GM18870 (cell line): ENCODE measurements around the gene DMD.

Experiments used
- ATAC-seq: cut with Tn5 transposase; IDR thresholded peaks from one replicate; pipeline ENCODE4 v1.9.1; 2021; ENCODE audit warnings: moderate library complexity; ENCODE audit not compliant: unreplicated experiment

Gene DMD

DNA sequence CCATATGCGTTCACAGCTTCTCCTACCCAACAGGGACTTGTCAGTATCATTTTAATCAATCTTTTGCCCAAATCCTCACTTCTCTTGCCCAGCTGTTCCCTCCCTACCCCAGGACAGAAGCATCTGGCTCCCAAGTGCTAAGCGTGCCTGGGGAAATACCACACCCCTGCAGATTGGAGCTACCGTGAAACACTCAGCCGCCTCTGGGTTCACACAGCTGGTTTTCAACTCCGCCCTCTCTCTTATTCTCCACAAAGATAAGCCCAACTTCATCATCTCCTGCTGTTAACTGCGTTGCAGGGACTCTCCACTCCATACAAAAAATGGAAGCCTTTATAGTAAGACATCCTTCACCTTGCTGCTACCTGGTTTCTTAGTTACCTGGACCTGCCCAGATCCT, 1992.2 kb downstream of the DMD start:
- no peak for ATAC-seq

DNA sequence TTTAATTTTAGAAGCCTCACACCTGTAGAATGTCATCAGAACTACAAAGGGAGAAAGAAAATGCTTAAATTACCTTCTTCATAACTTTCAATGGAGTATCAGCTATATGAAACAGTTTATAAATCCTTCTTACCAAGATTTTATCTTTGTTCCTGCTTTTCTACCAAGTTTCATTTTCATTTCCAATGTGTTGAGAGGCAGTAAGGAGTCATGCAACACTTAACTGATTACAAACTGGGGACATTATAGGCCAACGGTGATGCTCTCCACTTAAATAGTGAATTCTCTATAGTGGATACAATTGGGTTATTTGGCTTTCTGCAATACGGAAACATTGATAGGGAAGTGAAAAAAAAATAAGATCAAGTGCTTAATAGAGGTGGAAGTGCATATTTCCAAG, 1994.3 kb downstream of the DMD start:
- peak; percentile 40 for ATAC-seq

DNA sequence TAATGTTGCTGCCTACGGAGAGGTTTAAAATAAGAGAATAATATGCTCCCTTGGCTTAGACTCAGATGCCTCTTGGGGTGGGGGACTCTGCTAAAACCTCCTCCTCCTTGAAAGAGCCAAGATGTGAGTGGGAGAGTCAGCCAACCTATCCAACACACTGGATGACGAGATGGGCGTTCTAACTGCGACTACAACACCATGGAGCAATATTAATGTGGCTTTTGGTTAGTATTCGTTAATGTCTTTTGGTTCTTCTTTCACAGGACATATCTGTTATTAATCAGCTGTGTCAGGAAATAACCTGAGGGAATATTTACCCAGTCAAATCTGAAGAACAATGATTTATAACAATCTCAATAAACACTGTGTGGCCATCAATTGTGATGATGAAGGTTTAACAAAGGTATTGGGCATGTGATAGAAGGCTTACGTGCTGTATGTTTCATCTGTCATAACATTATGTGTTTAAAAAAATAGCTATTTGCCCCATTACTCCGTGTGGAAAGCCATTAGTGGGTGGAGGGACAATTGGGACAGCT, 1996.0 kb downstream of the DMD start:
- ATAC-seq = no peak

DNA sequence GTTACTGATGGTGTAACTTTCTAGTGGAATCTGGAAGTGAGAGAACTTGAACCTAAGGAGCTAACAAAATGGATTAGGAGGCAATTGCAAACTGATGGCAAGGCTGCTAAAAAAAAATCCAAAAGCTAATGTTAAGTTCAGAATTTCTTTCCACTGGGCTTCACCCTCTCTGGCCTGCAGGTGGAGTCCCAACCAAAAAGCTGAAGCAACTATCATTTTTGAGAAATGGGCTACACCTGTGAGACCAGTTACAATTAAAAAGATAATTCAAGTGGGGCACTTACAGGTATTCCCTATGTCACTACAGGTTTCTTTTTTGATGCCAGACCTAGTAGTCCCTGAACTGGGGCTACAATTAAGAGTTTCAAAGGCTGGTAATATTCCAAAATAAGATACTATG, 1997.4 kb downstream of the DMD start:
- no peak for ATAC-seq

DNA sequence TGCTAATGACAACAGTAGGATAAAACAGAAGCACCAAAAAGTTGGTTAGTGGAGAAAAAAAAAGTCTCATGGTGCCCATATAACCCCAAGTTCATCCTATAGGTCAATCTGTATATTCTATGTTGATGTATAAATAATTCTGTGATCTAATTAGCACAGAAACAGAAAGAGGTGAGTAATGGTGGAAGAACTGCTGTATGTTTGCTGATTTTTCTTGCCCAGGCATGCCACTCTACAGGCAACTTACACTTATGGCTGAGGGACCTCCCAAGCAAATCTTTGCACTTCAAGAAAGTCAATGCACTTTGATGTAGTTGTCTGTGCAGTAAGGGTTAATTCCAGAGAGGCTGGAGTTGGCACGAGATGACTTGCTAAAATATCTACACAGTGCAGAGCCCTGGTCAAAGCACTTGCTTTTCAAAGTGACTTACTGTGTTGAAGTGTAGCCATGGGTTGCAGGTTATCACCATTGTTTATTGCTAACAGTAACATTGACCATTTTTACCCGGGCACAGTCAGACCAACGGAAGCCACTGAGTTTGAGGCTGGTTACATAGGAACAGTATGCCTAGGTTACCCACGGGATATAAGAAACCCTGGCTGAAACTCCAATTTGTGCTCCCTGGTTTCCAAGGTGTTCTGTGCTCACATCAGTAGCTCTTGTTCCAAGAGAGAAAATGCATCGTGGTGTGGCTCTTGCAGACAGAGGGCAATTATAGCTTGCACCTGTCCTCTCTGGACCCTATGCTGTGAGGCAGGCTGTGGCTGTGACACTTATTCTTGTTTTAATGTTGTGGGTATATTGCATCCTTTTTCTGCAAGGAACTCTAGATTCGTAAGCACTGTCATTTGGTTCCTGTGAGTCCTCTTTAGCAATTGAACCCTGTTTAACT, 1998.2 kb downstream of the DMD start:
- ATAC-seq = no peak

DNA sequence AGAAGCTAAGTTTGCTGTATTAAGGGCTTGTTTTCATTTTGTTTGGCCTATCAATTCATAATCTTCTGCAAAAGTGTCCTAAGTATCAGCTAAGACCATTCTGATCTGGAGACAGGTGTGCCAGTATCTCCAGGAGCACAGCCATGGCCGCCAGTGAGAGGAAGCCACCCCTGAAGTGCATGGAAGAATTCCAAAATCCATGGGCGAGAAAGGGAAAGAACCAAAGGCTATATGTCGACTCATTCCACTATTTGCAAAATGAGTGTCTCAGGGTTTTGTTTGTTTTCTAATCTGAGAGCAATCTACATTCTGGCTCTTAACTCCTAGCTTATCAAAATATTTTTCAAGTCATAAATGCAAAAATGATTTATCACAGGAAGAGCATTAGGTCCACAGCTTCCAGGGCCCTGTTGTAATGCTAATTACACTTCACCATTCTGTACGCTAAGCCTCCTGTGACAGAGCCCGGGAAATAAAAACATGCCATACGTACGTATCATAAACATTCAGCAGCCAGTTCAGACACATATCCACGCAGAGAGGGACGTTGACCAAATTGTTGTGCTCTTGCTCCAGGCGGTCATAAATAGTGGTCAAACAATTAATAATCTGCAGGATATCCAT, 2002.2 kb downstream of the DMD start:
- ATAC-seq = no peak

DNA sequence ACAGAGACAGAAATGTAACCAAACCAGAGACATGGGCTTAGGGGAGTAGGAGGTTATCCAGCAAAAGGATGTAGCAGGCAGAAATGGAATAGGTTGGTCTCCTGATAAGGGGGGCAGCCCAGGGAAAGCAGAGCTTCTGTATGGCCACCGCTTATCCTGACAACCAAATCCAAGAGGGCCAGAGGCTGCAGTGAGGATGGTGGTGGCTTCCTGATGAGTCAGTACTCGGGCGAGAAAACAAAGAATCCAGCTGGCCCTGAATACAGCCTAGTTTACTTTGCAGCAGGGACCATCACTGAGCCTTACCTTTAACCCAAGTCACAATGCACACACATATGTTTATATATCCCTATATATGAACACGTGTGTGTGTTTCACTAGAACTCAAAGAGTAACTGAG, 2009.8 kb downstream of the DMD start:
- ATAC-seq = no peak

DNA sequence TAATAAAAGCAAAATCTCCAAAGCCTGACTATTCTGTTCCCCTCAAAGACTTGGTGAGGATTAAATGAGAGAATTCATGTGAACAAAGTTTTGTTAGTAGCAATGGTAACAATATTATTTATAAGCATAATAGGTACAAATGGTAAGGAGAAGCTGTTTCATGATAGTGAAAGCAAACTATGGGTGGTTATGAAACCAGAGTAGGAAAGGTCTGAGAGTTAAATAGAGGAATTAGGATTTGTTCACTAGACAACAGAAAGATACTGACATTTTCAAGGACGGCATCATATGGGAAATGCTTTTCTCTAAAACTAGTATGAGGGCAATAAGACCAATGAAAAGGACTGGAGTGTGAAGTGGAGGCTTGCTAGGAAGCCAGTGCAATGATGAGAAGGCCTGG, 2010.9 kb downstream of the DMD start:
- ATAC-seq = peak; percentile 82

DNA sequence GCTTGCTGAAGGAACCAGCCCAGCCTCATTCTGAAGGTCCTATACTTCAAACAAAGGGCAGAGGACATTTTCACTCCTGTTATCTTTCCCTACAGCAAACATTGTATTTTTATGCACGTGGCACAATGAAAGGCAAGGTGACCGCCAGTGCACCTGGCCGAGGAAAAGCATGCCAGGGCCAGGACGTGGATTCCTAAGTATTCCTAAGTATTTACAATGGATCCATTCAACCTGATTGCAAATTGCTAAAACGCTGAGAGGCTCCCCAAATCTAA, 2011.6 kb downstream of the DMD start:
- no peak for ATAC-seq

DNA sequence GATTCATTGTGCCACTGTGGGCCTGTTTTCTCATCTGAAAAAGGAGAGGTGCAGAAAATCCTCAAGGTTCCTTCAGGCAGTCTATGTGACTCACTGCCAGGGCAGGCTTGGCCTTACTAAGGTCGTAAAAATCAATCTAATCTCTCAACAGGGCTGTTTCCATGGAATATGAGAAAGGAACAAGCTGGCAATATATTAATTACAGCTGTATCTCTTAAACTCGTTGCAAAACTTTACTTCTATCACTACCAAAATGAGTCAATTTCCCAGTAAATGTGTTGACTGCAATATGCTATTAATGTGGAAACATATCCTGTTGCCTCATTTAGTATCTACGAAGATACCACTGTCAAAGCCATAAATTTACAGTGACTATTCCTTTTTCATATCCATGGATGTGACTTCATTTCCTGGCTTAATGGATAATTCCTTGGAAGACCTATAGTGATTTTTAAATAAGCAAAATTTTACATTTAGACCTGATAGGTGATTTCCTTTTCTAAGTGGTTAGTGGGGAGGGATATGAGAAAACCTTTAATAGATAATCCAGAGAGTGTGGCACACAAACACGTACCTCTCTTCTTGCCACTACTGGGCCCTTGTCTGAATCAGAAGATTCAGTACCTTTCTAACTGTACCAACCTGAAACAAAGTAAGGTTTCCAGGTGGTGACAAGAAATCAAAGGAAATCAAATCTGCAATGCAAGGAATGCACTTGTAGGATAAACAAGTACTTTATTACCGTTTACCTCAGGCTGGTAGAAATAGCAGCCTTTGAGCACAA, 2012.1 kb downstream of the DMD start:
- ATAC-seq = no peak

DNA sequence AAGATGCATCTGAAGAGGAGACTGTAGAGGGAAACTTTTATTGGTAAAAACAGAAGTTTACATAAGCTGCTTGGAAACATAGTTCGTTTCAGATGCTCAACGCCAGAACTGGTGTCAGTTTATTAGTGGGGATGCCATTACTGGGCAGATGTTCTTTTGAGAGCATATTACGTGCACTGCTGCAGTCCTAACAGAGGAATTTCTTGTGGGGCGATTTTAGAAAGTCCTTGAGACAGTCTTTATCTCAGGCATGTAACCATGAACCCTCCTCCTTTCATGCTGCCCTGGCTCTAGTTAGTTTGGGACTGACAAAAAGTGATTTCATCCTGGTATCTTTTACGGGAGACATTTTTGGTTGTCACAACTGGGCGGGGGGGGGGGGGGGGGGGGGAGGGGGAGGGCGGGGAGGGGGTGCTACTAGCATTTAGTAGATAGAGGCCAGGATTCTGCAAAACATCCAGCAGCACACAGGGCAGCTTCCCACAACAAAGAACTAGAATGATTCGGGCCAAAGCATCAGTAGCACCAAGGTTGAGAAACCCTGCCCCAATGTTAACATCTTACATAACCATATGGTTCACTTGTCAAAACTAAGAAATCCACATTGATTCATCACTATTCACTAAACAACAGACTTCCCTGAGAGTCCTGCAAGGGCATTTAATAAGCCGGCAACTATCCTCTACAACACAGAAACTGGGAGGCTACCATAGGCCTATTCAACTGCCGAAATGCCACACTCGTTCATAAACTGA, 2021.0 kb downstream of the DMD start:
- ATAC-seq = no peak

DNA sequence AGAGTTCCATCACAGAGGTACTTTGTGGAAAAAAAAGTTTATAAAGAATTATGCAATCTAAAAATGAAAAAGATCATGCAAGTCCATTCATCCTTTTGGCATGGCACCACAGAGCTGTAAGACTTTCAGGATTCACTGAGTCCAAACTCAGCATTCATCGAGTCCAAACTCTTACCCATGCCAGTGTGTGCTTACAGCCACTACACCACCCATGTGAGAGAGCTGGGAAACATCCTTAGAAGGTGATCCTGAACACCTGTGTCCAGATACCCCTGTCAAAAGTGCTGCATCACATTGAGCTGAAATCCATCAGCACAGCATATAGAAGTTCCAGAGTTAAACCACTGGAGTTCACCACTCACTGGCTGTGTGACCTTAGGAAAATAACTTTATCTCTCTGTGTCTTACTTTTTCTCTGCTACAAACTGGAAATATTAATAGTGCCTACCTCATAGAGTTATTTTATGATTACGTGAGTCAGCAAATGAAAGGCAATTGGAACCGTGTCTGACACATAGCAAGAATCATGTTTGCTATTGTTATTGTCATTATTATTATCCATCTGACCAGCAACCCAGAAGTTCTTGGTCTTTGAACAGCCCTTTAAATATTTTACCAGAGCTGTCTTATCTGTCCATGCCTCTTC, 2024.5 kb downstream of the DMD start:
- no peak for ATAC-seq

DNA sequence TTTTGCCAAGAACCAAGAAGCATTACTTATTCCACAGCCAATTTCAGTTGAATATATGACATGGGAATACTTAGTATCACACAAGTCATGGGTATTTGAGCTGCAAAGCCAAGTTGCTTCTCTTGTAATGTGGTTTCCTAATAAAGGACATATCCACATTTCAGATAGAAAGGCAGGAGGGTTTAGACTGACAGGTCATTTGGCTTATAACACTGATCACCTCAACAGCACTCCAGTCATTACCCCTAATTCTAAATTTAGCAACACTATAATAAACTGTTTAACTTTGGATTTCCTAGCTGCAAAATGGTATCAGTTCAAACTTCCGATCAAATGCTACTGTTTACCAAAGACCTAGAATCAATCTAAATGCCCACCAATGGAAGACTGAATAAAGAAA, 2025.5 kb downstream of the DMD start:
- no peak for ATAC-seq

DNA sequence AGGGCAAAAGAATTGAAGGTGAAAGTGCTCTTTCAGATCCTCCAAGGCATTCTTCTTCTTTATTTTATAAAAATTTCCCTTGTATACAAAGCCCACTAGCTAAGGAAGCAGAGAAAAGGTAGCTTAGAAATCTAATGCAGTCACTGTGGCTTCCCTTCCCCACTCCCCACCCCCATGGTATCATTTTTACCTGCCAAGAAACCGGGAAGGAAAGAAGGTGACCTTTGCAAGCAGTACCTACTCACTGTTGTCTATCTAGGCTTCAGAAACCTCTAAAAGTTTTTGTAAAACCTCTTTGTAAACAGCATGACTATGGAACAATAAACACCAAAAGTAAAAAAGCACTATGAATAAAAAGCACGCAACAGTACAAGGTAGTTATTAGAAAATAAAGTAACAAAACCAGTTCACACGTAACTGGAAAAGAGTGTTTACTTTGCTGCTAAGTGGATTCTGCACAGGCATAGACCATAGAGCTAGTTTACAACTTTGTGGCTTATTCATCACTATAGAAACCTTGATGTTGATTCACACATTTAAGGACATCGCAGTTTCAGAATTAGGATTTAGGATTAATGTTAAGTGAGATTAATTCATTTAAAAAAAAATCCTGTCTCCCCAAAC, 2029.9 kb downstream of the DMD start:
- no peak for ATAC-seq

DNA sequence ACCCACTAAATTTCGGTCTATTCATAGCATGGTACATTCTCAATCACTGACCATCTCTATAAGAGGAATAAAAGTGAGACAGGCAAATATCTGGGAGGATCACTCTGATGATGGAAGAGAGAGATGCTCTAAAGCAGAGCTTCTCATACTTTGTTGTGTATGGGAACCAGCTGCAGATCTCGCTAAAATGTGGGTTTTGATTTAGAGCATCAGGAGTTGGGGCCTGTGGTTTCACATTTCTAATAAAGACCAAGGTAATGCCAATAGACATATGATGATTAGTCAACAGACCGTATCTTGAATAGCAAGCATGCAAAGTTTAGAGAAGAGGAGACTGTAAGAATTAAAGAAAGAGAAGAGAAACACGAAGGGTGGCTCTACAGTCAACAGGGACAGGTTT, 2032.1 kb downstream of the DMD start:
- ATAC-seq = no peak

DNA sequence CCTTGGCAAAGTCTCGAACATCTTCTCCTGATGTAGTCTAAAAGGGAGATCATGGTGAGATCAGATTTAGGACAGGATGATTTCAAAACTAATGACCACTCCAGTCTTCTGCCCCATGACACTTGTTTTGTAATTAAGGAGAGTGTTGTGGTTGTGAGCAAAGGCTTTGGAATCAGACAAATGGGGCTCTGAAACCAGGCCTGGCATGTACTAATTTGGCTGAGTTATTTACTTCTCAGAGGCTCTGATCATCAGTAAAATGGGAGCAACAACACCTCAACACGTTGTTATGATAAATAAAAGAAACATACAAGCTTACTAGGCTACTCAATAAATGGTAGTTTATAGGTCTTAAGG, 2032.6 kb downstream of the DMD start:
- ATAC-seq = no peak

DNA sequence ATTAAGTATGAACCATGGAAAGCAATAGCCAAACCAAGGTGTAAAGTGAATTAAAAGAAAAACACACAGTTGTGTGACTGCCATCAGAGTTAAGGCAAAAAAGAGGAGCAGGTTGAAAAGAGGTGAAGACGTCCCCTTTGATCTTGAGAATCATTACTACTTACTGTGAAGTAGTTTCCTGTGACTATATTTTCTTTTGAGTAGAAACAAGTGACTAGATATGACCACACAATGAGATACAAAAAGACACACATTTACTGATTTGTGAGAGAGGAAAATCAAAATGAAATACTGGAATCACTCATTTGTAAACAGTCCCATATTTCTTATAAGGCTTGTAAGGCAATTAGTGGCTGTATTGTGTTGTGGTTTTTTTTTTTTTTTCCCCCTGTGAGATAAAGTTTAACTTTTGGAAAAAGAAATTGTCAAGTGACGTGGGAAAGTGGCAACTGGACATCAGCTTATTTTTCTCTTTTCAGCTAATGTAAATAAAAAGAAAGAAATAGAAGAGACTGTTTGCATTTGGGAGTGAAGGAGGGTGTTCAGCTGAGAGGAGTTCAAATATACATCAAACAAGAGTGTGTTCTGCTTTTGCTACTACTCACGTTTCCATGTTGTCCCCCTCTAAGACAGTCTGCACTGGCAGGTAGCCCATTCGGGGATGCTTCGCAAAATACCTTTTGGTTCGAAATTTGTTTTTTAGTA, 2033.1 kb downstream of the DMD start:
- ATAC-seq = peak; percentile 84

DNA sequence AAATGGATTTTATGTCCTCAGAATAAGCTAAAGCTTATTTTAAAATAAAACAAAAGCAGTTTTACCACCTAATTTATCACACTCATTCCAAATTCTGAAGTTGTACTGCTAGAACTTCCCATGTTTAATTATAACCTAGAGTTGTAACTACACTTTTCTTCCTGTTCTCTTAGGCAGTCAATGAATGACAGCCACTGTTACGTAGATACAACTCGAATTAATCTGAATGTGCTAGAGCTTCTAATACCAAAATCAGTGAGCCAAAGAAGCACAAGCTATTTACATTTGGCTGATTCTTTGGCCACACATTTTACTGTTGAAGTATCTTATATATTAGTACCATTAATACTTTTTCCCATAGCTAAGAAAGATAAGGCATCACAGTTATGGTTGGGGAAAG, 2040.6 kb downstream of the DMD start:
- no peak for ATAC-seq

DNA sequence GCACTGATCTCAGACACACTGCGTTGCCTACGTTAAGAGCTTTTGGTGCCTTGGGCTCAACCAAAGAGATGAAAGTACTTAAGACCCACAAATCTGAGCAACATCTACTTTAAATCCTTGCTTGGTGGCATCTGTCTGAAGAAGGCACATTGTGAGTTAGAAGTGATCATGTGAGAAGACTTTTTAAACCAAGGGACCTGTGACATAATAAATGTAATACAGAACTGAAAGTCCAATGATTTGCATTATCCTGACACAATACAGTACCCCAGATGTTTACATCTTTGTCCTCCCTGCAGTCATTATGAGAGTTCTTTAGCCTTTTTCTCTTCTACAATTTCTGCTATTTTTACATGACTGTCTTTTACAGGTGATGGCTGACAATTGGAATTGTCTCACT, 2042.8 kb downstream of the DMD start:
- peak; percentile 100 for ATAC-seq

DNA sequence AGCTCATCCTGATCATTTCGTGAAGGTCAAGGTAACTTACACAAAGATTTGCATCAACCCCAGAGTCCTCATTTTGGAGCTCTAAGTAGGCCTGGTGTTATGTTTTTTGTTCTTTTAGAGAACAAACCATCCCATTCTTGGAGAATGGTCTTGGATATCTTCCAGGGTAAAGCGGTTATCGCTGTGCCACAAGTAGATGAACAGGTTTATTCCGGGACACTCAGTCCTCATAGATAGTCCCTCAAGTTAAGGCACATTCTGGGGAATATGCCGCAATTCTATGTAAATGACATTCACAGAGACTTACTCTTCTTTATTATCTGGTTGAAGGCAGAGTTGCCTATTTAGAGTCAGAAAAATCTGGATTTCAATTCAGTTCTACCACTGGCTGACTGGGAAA, 2044.5 kb downstream of the DMD start:
- no peak for ATAC-seq
